ENCODE measurements around the gene ATIC. TPM values are rescaled to one million over a fixed set of nuclear protein-coding genes. Genes with fewer than 3 reads are reported as not detected.

ATIC gene
- total RNA-seq, 2 experiments from 2014 or later, result 60.8 to 224 TPM

GRCh38 chr2:215375467-215375830 is 63.6 kb downstream of the ATIC start:
- POLR2A ChIA-PET, result interaction anchor here (1.7 kb wide), 1 partner anchor 16 kb away, joined by 7 read pairs; no protein-coding TSS in a partner anchor
- no peak for TF ChIP-seq EZH2phosphoT487 (IDR thresholded peaks at IDR 0.05; ENCODE audit: borderline replicate concordance, low read depth, low read length)
- TF ChIP-seq CTCF (conservative IDR thresholded peaks at IDR 0.05; ENCODE audit: low read length), result no peak
- H3K27ac ChIP-seq (ENCODE audit: low read depth, low read length, poor library complexity, severe bottlenecking), result no peak overlapping the region

GRCh38 chr2:215376103-215376780 is 64.4 kb downstream of the ATIC start:
- intact Hi-C loops (cut with micrococcal nuclease; ENCODE audit: unreplicated experiment), result no loop called here
- Histone ChIP-seq H3K4me1 (ENCODE audit: insufficient read depth, low read length, poor library complexity, severe bottlenecking) (no peaks in the 10 kb centered on the region), H3K79me2 (ENCODE audit: insufficient read depth, low read depth, low read length) (no peaks in the 10 kb centered on the region), H3K9me2 (ENCODE audit: insufficient read depth, low read length) (no peaks in the 10 kb centered on the region), H3K9me3 (ENCODE audit: low read length) (no peaks in the 10 kb centered on the region), H3K27ac (ENCODE audit: low read depth, low read length, poor library complexity, severe bottlenecking) (no peak overlapping the region), H3K36me3 (ENCODE audit: insufficient read depth, low read length) (no peaks in the 10 kb centered on the region; the same call in 1 of the 2 replicates), H3K4me2 (ENCODE audit: low read length) (no peak overlapping the region), H3K4me3 (ENCODE audit: low read depth, low read length, poor library complexity, severe bottlenecking) (no peak overlapping the region), H2AFZ (ENCODE audit: low read length) (no peak overlapping the region), H4K20me1 (ENCODE audit: insufficient read depth, low read length) (no peaks in the 10 kb centered on the region; the same call in 1 of the 2 replicates)
- ChIA-PET POLR2A (interaction anchor here (0.9 to 1.7 kb wide), 2 partner anchors 9 to 15 kb away, joined by 6 to 7 read pairs; no protein-coding TSS in a partner anchor), CTCF (ENCODE audit: unreplicated experiment) (no interaction called here)
- no peak for DNase-seq (ENCODE audit: low spot score)
- TF ChIP-seq EZH2phosphoT487 (IDR thresholded peaks at IDR 0.05; ENCODE audit: borderline replicate concordance, low read depth, low read length) (no peak), CTCF (conservative IDR thresholded peaks at IDR 0.05; ENCODE audit: low read length) (no peak)
- BruUV-seq (replicated peaks), result no TSS peak

More at GRCh38 chr2:215375467-215375830, 63.6 kb downstream of the ATIC start:
- no peaks in the 10 kb centered on the region for H3K9me2 ChIP-seq (ENCODE audit: insufficient read depth, low read length)
- BruUV-seq (replicated peaks), result no TSS peak
- H3K4me2 ChIP-seq (ENCODE audit: low read length), result no peak overlapping the region
- no peaks in the 10 kb centered on the region for H3K9me3 ChIP-seq (ENCODE audit: low read length)
- intact Hi-C loops (cut with micrococcal nuclease; ENCODE audit: unreplicated experiment), result no loop called here
- no peaks in the 10 kb centered on the region; the same call in 1 of the 2 replicates for H3K36me3 ChIP-seq (ENCODE audit: insufficient read depth, low read length)
- no peaks in the 10 kb centered on the region; the same call in 1 of the 2 replicates for H4K20me1 ChIP-seq (ENCODE audit: insufficient read depth, low read length)
- CTCF ChIA-PET (ENCODE audit: unreplicated experiment), result no interaction called here
- H2AFZ ChIP-seq (ENCODE audit: low read length), result no peak overlapping the region
- DNase-seq (ENCODE audit: low spot score), result no peak
- no peak overlapping the region for H3K4me3 ChIP-seq (ENCODE audit: low read depth, low read length, poor library complexity, severe bottlenecking)
- no peaks in the 10 kb centered on the region for H3K4me1 ChIP-seq (ENCODE audit: insufficient read depth, low read length, poor library complexity, severe bottlenecking)
- H3K79me2 ChIP-seq (ENCODE audit: insufficient read depth, low read depth, low read length), result no peaks in the 10 kb centered on the region

GRCh38 chr2:215377283-215377682 is 65.4 kb downstream of the ATIC start:
- Histone ChIP-seq H3K27ac (ENCODE audit: low read depth, low read length, poor library complexity, severe bottlenecking) (no peak overlapping the region), H2AFZ (ENCODE audit: low read length) (no peak overlapping the region), H3K79me2 (ENCODE audit: insufficient read depth, low read depth, low read length) (no peaks in the 10 kb centered on the region), H3K4me3 (ENCODE audit: low read depth, low read length, poor library complexity, severe bottlenecking) (no peak overlapping the region), H4K20me1 (ENCODE audit: insufficient read depth, low read length) (no peaks in the 10 kb centered on the region; the same call in 1 of the 2 replicates), H3K9me2 (ENCODE audit: insufficient read depth, low read length) (no peaks in the 10 kb centered on the region), H3K9me3 (ENCODE audit: low read length) (no peaks in the 10 kb centered on the region), H3K36me3 (ENCODE audit: insufficient read depth, low read length) (no peaks in the 10 kb centered on the region; the same call in 1 of the 2 replicates), H3K4me1 (ENCODE audit: insufficient read depth, low read length, poor library complexity, severe bottlenecking) (no peaks in the 10 kb centered on the region), H3K4me2 (ENCODE audit: low read length) (no peak overlapping the region)
- no peak for DNase-seq (ENCODE audit: low spot score)
- intact Hi-C loops (cut with micrococcal nuclease; ENCODE audit: unreplicated experiment), result no loop called here
- BruUV-seq (replicated peaks), result no TSS peak
- ChIA-PET CTCF (ENCODE audit: unreplicated experiment) (no interaction called here), POLR2A (interaction anchor here (1.7 kb wide), 1 partner anchor 14 kb away, joined by 7 read pairs; no protein-coding TSS in a partner anchor)
- TF ChIP-seq EZH2phosphoT487 (IDR thresholded peaks at IDR 0.05; ENCODE audit: borderline replicate concordance, low read depth, low read length) (no peak), CTCF (conservative IDR thresholded peaks at IDR 0.05; ENCODE audit: low read length) (no peak)
